CD4-positive, alpha-beta T cell (primary cell): ENCODE data around the gene STC2. TPM values are rescaled to one million over a fixed set of nuclear protein-coding genes. Genes with fewer than 3 reads are reported as not detected.

ENCODE experiments used
- ATAC-seq: fragments of 200-7000 bp; cut with Tn5 transposase; one replicate; pipeline ENCODE4 v1.10.0; 2022; ENCODE audit warnings: mild to moderate bottlenecking; ENCODE audit not compliant: poor library complexity
- CTCF ChIA-PET: fragments of 350-600 bp; sonication (Branson Sonifier 250); formaldehyde crosslinking; loops from one replicate; lab custom pipeline; 2021; ENCODE audit warnings: antibody characterized with exemption, inconsistent platforms; lab: Charles Lee
- POLR2A ChIA-PET: fragments of 350-600 bp; sonication (Branson Sonifier 250); formaldehyde crosslinking; loops from one replicate; lab custom pipeline; 2021; ENCODE audit warnings: antibody characterized with exemption, inconsistent platforms; lab: Charles Lee
- DNase-seq, 14 experiments: peaks; one replicate each; pipeline ENCODE4 v3.0.0-alpha.2; 2013 to 2020; ENCODE audit warnings: mixed read lengths in 2 of 14
- H3K27ac ChIP-seq, 2 donors: one replicate each; pipeline versions ENCODE4 v1.5.1 to v1.7.0; 2013; ENCODE audit warnings: low read length in 2 of 2, low read depth in 1 of 2, mild to moderate bottlenecking in 1 of 2
- H3K27me3 ChIP-seq, 2 experiments: 1 replicate in 1 of 2; 2 replicates in 1 of 2; pipeline versions ENCODE4 v1.6.1 to v1.7.0; 2013; ENCODE audit warnings: low read length in 2 of 2, control low read depth in 1 of 2, mild to moderate bottlenecking in 1 of 2, moderate library complexity in 1 of 2; ENCODE audit not compliant: insufficient read depth in 2 of 2, control insufficient read depth in 1 of 2
- H3K36me3 ChIP-seq: one replicate; pipeline ENCODE4 v1.6.1; 2013; ENCODE audit warnings: low read length, control low read depth; ENCODE audit not compliant: insufficient read depth
- H3K4me1 ChIP-seq: one replicate; pipeline ENCODE4 v1.6.1; 2013; ENCODE audit warnings: low read length, control low read depth; ENCODE audit not compliant: insufficient read depth
- H3K4me3 ChIP-seq: one replicate; pipeline ENCODE4 v1.5.1; 2013; ENCODE audit warnings: mild to moderate bottlenecking, low read length, moderate library complexity
- H3K9me3 ChIP-seq, 2 experiments: 1 replicate in 1 of 2; 2 replicates in 1 of 2; pipeline versions ENCODE4 v1.6.1 to v1.7.0; 2013; ENCODE audit warnings: low read length in 2 of 2, mild to moderate bottlenecking in 2 of 2, control low read depth in 1 of 2, moderate library complexity in 1 of 2; ENCODE audit not compliant: control insufficient read depth in 1 of 2, insufficient read depth in 1 of 2
- H3K27ac Mint-ChIP-seq: one replicate; pipeline ENCODE4 v1.8.0; 2020; ENCODE audit warnings: mixed read lengths
- H3K27me3 Mint-ChIP-seq: one replicate; pipeline ENCODE4 v1.8.0; 2021; ENCODE audit warnings: mixed read lengths
- H3K36me3 Mint-ChIP-seq: one replicate; pipeline ENCODE4 v1.8.0; 2021; ENCODE audit warnings: low read depth, mixed read lengths
- H3K4me1 Mint-ChIP-seq: one replicate; pipeline ENCODE4 v1.8.0; 2021; ENCODE audit warnings: low read depth, mixed read lengths
- H3K4me3 Mint-ChIP-seq: one replicate; pipeline ENCODE4 v1.8.0; 2020; ENCODE audit warnings: mild to moderate bottlenecking, mixed read lengths
- H3K9me3 Mint-ChIP-seq: one replicate; pipeline ENCODE4 v1.8.0; 2020; ENCODE audit warnings: mixed read lengths
- CTCF ChIP-seq: fragments of 200-600 bp; IDR thresholded peaks from one replicate; pipeline ENCODE4 v1.8.0; 2022; ENCODE audit warnings: antibody characterized with exemption, mild to moderate bottlenecking
- intact Hi-C, 2 experiments: fragments of 100-400 bp; cut with DNase I in 1 of 2; cut with micrococcal nuclease in 1 of 2; formaldehyde crosslinking; loops; one replicate each; pipeline versions ENCODE4 v1.15.1 to v1.9.0; 2023 to 2025; cut with DNase I, micrococcal nuclease
- total RNA-seq, 174 experiments: library from RNA in 2 of 174; stranded (reverse) in 2 of 174; gene quantifications; one replicate each; pipeline ENCODE4 v1.2.3 and lab custom pipeline; 2021 to 2026

Gene STC2
- total RNA-seq, 2 experiments from 2014 or later: not detected

DNA sequence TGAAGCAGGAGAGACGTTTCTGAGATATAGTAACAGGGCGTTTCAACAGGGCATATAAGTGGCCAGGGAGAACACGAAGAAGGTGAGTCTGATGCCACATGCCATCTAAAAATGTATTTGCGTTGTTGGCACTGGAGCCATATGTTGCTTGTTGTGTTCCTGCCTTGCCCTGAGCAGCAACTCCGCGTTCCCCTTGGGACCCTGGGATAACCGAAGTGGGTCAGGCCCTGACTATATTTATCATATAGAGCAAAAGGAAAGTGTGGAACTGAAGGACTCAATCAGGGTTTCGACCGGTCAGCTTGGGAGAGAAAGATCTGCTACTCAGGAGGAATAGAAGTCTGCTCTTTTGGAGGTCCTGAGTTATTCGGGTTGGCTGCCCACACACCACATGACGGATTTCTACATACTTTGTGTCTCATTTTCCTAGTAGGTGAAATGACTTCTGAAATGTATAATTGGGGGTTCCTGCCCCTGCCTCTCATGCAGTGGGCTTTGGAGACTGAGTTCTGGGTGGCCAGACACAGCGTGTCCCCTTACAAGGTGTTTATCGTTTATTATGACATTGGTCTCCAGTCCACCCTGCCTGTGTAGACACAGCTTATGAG lies 3.0 kb downstream of the STC2 start:
- ChIA-PET CTCF (no interaction called here), POLR2A (no interaction called here)
- Mint-ChIP-seq H3K27me3 (peaks cover 80% of the 10 kb centered on the region), H3K4me3 (no peak overlapping the region), H3K4me1 (peaks cover 17% of the 10 kb centered on the region), H3K36me3 (no peaks in the 10 kb centered on the region), H3K9me3 (no peaks in the 10 kb centered on the region), H3K27ac (no peak overlapping the region)
- Histone ChIP-seq H3K36me3 (no peaks in the 10 kb centered on the region), H3K4me1 (peaks cover 18% of the 10 kb centered on the region), H3K27me3 (peaks cover 41 to 61% of the 10 kb centered on the region in 2 experiments), H3K27ac (no peak overlapping the region), H3K9me3 (peaks cover 0 to 23% of the 10 kb centered on the region in 2 experiments), H3K4me3 (no peak overlapping the region)
- intact Hi-C loops: no loop called here
- no peak for ATAC-seq
- no peak for DNase-seq
- no peak for TF ChIP-seq CTCF

GRCh38 chr5:173324115-173325001 lies 3.9 kb downstream of the STC2 start:
- H3K4me3 ChIP-seq: no peak overlapping the region
- Mint-ChIP-seq H3K27ac (no peak overlapping the region), H3K9me3 (no peaks in the 10 kb centered on the region), H3K27me3 (peaks cover 83% of the 10 kb centered on the region), H3K4me1 (peaks cover 17% of the 10 kb centered on the region), H3K36me3 (no peaks in the 10 kb centered on the region), H3K4me3 (no peak overlapping the region)
- intact Hi-C loops: no loop called here
- DNase-seq: no peak
- H3K27ac ChIP-seq: no peak overlapping the region
- no peaks in the 10 kb centered on the region for H3K36me3 ChIP-seq
- ATAC-seq: no peak
- no peak for TF ChIP-seq CTCF
- H3K27me3 ChIP-seq: peaks cover 40 to 59% of the 10 kb centered on the region in 2 experiments
- CTCF ChIA-PET: no interaction called here
- peaks cover 17% of the 10 kb centered on the region for H3K4me1 ChIP-seq
- POLR2A ChIA-PET: no interaction called here
- peaks cover 0 to 18% of the 10 kb centered on the region in 2 experiments for H3K9me3 ChIP-seq

DNA sequence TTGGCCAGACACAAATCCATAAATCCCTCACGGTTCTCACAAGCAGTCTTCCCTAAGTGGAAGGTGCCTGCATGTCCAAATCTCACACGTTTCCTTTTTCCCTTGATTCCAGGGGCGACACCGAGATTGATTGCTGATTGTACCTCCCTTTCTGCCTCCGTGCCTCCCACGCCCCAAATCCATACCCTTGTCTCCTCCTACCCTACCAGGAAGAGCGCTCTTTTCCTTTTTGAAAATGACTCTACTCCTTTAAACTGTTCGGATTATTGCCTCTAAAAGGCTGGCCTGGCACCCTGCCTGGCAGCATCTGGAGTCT lies 4.5 kb downstream of the STC2 start:
- Mint-ChIP-seq H3K27ac (no peak overlapping the region), H3K27me3 (peaks cover 84% of the 10 kb centered on the region), H3K4me3 (no peak overlapping the region), H3K9me3 (no peaks in the 10 kb centered on the region), H3K4me1 (peaks cover 12% of the 10 kb centered on the region), H3K36me3 (no peaks in the 10 kb centered on the region)
- no peak overlapping the region for H3K27ac ChIP-seq
- H3K27me3 ChIP-seq: peaks cover 35 to 56% of the 10 kb centered on the region in 2 experiments
- POLR2A ChIA-PET: no interaction called here
- DNase-seq (no peak), ATAC-seq (no peak)
- H3K9me3 ChIP-seq: peaks cover 0 to 18% of the 10 kb centered on the region in 2 experiments
- no peak for TF ChIP-seq CTCF
- no peaks in the 10 kb centered on the region for H3K36me3 ChIP-seq
- intact Hi-C loops: no loop called here
- CTCF ChIA-PET: no interaction called here
- H3K4me3 ChIP-seq: no peak overlapping the region
- H3K4me1 ChIP-seq: peaks cover 11% of the 10 kb centered on the region
